ENCODE measurements around the gene GNA12. TPM values are rescaled to one million over a fixed set of nuclear protein-coding genes. Genes with fewer than 3 reads are reported as not detected.

The GNA12 gene
- total and polyA plus RNA-seq, 4 donors, result 3.7 to 19.0 (median 11.3) TPM

GRCh38 chr7:2819954-2820397, 24.1 kb downstream of the GNA12 start:
- peaks cover 4 to 19% (median 14%) of the 10 kb centered on the region in 4 donors for H3K4me1 ChIP-seq (ENCODE audit: control insufficient read depth in 4 of 4, insufficient read depth in 4 of 4, low read length in 3 of 4)
- H3K9ac ChIP-seq (ENCODE audit: low read depth in 1 of 2, low read length in 2 of 2), result no peak overlapping the region
- DNase-seq (ENCODE audit: low spot score), result no peak
- TF ChIP-seq CTCF (IDR thresholded peaks at IDR 0.05; ENCODE audit: low read depth, low read length, missing input control), result no peak
- TF ChIP-seq RXRA (IDR thresholded peaks at IDR 0.05), result no peak
- no peak for TF ChIP-seq EGR1 (IDR thresholded peaks at IDR 0.05; ENCODE audit: low read depth in 2 of 2)
- no peak for TF ChIP-seq FOXA2 (IDR thresholded peaks at IDR 0.05)
- no peak for TF ChIP-seq SP1 (IDR thresholded peaks at IDR 0.05)
- no peak for TF ChIP-seq ZBTB33 (IDR thresholded peaks at IDR 0.05)
- TF ChIP-seq NR2F2 (IDR thresholded peaks at IDR 0.05), result no peak
- no peak for TF ChIP-seq HNF4A (conservative IDR thresholded peaks at IDR 0.05)
- TF ChIP-seq HNF4G (IDR thresholded peaks at IDR 0.05), result no peak
- TF ChIP-seq JUND (IDR thresholded peaks at IDR 0.05), result no peak
- TF ChIP-seq TAF1 (conservative IDR thresholded peaks at IDR 0.05), result no peak
- no peak for TF ChIP-seq MAX (IDR thresholded peaks at IDR 0.05)
- no peak for TF ChIP-seq FOXA1 (IDR thresholded peaks at IDR 0.05)
- no peak for TF ChIP-seq RAD21 (IDR thresholded peaks at IDR 0.05)
- no peak for TF ChIP-seq GABPA (IDR thresholded peaks at IDR 0.05 in 1 of 2, conservative IDR thresholded peaks at IDR 0.05 in 1 of 2)
- TF ChIP-seq ATF3 (IDR thresholded peaks at IDR 0.05), result no peak
- no peak overlapping the region for H3K4me3 ChIP-seq (ENCODE audit: low read depth in 1 of 3, low read length in 3 of 3)
- H3K9me3 ChIP-seq (ENCODE audit: control insufficient read depth in 4 of 4, low read length in 3 of 4), result no peaks in the 10 kb centered on the region
- peak overlapping the region; percentile 19 to 62 for H3K27ac ChIP-seq (ENCODE audit: low read depth in 1 of 2, low read length in 2 of 2)
- no peaks in the 10 kb centered on the region for H3K36me3 ChIP-seq (ENCODE audit: control insufficient read depth in 4 of 4, insufficient read depth in 3 of 4, low read depth in 1 of 4, low read length in 3 of 4)
- WGBS, result 96% methylated on average over 16 of the region's 16 CpGs
- H3K27me3 ChIP-seq (ENCODE audit: control insufficient read depth in 4 of 4, insufficient read depth in 4 of 4, low read length in 3 of 4), result no peaks in the 10 kb centered on the region

- Histone ChIP-seq H3K27ac (ENCODE audit: low read depth in 1 of 2, low read length in 2 of 2) (no peak overlapping the region), H3K36me3 (ENCODE audit: control insufficient read depth in 4 of 4, insufficient read depth in 3 of 4, low read depth in 1 of 4, low read length in 3 of 4) (no peaks in the 10 kb centered on the region), H3K9me3 (ENCODE audit: control insufficient read depth in 4 of 4, low read length in 3 of 4) (no peaks in the 10 kb centered on the region), H3K27me3 (ENCODE audit: control insufficient read depth in 4 of 4, insufficient read depth in 4 of 4, low read length in 3 of 4) (no peaks in the 10 kb centered on the region), H3K4me1 (ENCODE audit: control insufficient read depth in 4 of 4, insufficient read depth in 4 of 4, low read length in 3 of 4) (peaks cover 4 to 19% (median 14%) of the 10 kb centered on the region in 4 donors), H3K4me3 (ENCODE audit: low read depth in 1 of 3, low read length in 3 of 3) (no peak overlapping the region), H3K9ac (ENCODE audit: low read depth in 1 of 2, low read length in 2 of 2) (no peak overlapping the region)
- 91% methylated on average over 15 of the region's 15 CpGs for WGBS
- TF ChIP-seq RXRA (IDR thresholded peaks at IDR 0.05), result peak in 1 of 2 donors; percentile 13
- no peak for TF ChIP-seq MAX (IDR thresholded peaks at IDR 0.05)
- no peak for TF ChIP-seq FOXA1 (IDR thresholded peaks at IDR 0.05)
- peak in 1 of 2 donors; percentile 15 for TF ChIP-seq HNF4A (conservative IDR thresholded peaks at IDR 0.05)
- DNase-seq (ENCODE audit: low spot score), result no peak
These were observed 24.8 kb downstream of the GNA12 start for GRCh38 chr7:2819161-2819953.

All from liver (tissue), 9 donors.